Measurements from ENCODE around the gene STUB1. TPM values are rescaled to one million over a fixed set of nuclear protein-coding genes. Genes with fewer than 3 reads are reported as not detected.

Gene STUB1
- total and polyA plus RNA-seq, 2 of the 8 experiments (the other 6 are each of a cell fraction or from before 2014, with no cell fraction given) = 89.9 to 103 TPM

GRCh38 chr16:719815-720446, 39.7 kb downstream of the STUB1 start (continued):
- TF ChIP-seq USF2 (IDR thresholded peaks at IDR 0.05; ENCODE audit: low read length) (no peak), CHD7 (IDR thresholded peaks at IDR 0.05; ENCODE audit: insufficient replicate concordance, low read length) (no peak), EP300 (IDR thresholded peaks at IDR 0.05; ENCODE audit: borderline replicate concordance in 1 of 2, low read depth in 2 of 2, low read length in 2 of 2) (no peak), POU5F1 (IDR thresholded peaks at IDR 0.05; ENCODE audit: low read depth, low read length) (no peak), PHF8 (conservative IDR thresholded peaks at IDR 0.05; ENCODE audit: low read depth, low read length) (no peak), JUN (IDR thresholded peaks at IDR 0.05; ENCODE audit: low read depth, low read length) (no peak), RBBP5 (IDR thresholded peaks at IDR 0.05; ENCODE audit: borderline replicate concordance, low read depth, low read length) (no peak), NANOG (IDR thresholded peaks at IDR 0.05; ENCODE audit: insufficient read depth, low read depth, low read length, poor library complexity, severe bottlenecking) (no peak), SP4 (IDR thresholded peaks at IDR 0.05; ENCODE audit: low read length) (no peak)
